LNCAP (cell line): Measurements from ENCODE around the gene PTPRK.

Experiments
- CTCF ChIP-seq: fragments of 450-650 bp; IDR thresholded peaks from 2 replicates; pipeline ENCODE4 v1.5.1; 2017; ENCODE audit warnings: mild to moderate bottlenecking

The PTPRK gene

GRCh38 chr6:128235556-128235955 lies 284.8 kb downstream of the PTPRK start:
- TF ChIP-seq CTCF = no peak

GRCh38 chr6:128233531-128233930 lies 286.9 kb downstream of the PTPRK start:
- TF ChIP-seq CTCF = no peak

- no peak for TF ChIP-seq CTCF
Measured at GRCh38 chr6:128230267-128230989, 290.0 kb downstream of the PTPRK start.

- no peak for TF ChIP-seq CTCF
Measured at GRCh38 chr6:128225612-128226011, 294.8 kb downstream of the PTPRK start.

- no peak for TF ChIP-seq CTCF
Measured at GRCh38 chr6:128216917-128217316, 303.5 kb downstream of the PTPRK start.

GRCh38 chr6:128209771-128210170 lies 310.6 kb downstream of the PTPRK start:
- no peak for TF ChIP-seq CTCF

GRCh38 chr6:128208851-128209580 lies 311.4 kb downstream of the PTPRK start:
- no peak for TF ChIP-seq CTCF
